MM.1S (cell line): ENCODE data around the gene CSF2RB.

Experiments
- CTCF ChIP-seq: fragments of 300-600 bp; sonication (generic); IDR thresholded peaks from 2 replicates; pipeline ENCODE4 v1.5.1; 2016; ENCODE audit warnings: antibody characterized with exemption, low read length, mixed read lengths
- EZH2 ChIP-seq: fragments of 300-600 bp; sonication (generic); optimal IDR thresholded peaks from 2 replicates; pipeline ENCODE3; 2017; ENCODE audit warnings: low read depth, mild to moderate bottlenecking, antibody characterized with exemption, low read length, mixed read lengths

GRCh38 chr22:36913427-36914389, at the start of gene CSF2RB:
- no peak for TF ChIP-seq CTCF
- no peak for TF ChIP-seq EZH2
